Measurements from ENCODE around the gene ORC1.

Gene ORC1

DNA sequence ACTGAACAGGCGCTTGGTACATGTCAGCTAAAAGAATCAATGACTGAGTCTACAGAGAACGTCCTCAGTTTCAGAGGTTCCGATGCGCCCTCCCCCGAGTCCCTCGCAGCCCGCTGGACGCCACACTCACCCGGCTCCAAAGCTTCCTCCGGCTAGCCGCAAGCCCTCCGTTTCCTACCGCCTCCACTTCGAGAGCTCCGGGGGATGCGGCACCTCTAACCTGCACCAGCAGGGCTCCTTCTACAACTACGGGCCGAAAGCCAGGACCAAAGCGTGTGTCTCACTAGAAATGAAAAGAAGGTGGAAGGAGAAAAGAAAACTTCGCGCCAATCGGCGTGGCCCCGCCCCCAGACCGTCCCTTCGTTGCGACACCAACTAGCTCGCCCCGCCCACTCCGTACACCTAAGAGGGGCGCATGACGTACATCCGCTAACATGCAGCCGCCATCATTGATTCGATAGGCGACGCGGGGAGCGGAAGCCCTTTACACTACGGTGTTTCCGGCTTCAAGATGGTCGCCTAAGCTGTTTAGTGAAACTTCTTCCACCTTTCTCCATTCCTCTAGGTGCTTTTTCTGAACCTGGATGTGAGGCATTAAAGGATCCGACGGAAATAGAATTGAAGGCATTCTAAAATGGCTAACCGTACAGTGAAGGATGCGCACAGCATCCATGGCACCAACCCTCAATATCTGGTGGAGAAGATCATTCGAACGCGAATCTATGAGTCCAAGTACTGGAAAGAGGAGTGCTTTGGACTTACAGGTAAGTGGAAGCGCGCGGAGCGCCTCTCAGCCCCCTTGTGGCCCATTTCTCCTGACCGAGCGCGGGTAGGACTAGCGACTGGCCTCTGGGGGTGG is at the start of gene ORC1, which contains the start of gene PRPF38A:
Gene ORC1 (minus strand): TSS at position 308 of the 859 bp plus-strand sequence. CDS start 2,200 bp downstream, outside the sequence.
Gene PRPF38A (plus strand): TSS at position 487 of the 859 bp plus-strand sequence. CDS start 148 bp downstream, at position 635.
- peak within 1 kb of the TSS; percentile 82 for H3K4me3 ChIP-seq (ENCODE audit: low read depth, low read length)
- DNase-seq (ENCODE audit: low read depth), result peak; percentile 94
- TF ChIP-seq, protein P1, sequence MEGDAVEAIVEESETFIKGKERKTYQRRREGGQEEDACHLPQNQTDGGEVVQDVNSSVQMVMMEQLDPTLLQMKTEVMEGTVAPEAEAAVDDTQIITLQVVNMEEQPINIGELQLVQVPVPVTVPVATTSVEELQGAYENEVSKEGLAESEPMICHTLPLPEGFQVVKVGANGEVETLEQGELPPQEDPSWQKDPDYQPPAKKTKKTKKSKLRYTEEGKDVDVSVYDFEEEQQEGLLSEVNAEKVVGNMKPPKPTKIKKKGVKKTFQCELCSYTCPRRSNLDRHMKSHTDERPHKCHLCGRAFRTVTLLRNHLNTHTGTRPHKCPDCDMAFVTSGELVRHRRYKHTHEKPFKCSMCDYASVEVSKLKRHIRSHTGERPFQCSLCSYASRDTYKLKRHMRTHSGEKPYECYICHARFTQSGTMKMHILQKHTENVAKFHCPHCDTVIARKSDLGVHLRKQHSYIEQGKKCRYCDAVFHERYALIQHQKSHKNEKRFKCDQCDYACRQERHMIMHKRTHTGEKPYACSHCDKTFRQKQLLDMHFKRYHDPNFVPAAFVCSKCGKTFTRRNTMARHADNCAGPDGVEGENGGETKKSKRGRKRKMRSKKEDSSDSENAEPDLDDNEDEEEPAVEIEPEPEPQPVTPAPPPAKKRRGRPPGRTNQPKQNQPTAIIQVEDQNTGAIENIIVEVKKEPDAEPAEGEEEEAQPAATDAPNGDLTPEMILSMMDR (IDR thresholded peaks at IDR 0.05; ENCODE audit: control insufficient read depth, extremely low read depth, insufficient read depth), result peak; percentile 50

DNA sequence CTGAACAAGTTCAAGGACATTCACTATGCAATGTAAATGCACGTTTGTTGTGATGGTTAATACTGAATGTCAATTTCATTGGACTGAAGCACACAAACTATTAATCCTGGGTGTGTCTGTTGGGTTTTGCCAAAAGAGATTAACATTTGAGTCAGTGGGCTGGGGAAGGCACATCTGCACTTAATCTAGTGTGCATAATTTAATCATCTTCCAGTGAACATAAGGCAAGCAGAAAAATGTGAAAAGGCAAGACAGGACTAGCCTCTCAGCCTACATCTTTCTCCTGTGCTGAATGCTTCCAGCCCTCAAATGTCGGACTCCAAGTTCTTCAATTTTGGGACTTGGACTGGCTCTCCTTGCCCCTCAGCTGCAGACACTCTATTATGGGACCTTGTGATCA is 40.2 kb upstream of the ORC1 start:
- TF ChIP-seq, protein P1 (IDR thresholded peaks at IDR 0.05; ENCODE audit: control insufficient read depth, extremely low read depth, insufficient read depth), result no peak
- H3K4me3 ChIP-seq (ENCODE audit: low read depth, low read length), result no peak overlapping the region
- no peak for DNase-seq (ENCODE audit: low read depth)

DNA sequence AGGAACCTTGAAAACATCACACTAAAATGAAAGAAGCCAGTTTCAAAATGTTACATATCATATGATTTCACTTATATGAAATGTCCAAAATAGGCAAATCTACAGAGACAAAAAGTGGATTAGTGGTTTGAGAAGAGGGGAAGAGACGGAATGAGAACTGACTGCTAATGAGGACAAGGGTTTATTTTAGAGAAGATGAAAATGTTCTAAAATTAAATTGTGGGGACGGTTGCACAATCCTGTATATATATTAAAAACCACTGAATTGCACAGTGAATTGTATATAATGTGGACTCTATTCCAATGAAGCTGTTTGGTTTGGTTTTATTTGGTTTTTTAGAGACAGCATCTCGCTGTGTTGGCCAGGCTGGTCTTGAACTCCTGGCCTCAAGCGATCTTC is 35.8 kb upstream of the ORC1 start:
- DNase-seq (ENCODE audit: low read depth), result no peak
- no peak overlapping the region for H3K4me3 ChIP-seq (ENCODE audit: low read depth, low read length)
- TF ChIP-seq, protein P1 (IDR thresholded peaks at IDR 0.05; ENCODE audit: control insufficient read depth, extremely low read depth, insufficient read depth), result no peak

DNA sequence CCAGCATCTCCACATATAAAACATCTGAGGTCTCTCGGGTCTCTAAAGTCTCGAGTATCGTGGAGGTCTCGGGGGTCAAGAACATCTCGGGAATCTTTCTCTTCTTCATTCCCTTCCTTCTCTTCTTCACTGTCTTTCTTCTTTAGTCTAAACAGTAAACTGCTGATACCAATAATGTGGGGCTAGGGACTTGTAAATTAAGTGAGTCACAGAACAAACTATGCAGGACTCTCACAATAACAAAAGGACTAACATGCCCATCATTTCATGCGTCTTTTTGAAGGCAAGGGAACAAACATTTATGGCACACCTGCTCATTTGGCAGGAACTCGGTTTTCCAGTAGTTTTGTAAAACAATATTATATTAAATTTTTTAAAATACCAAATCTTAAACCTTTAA is 32.6 kb upstream of the ORC1 start:
- no peak overlapping the region for H3K4me3 ChIP-seq (ENCODE audit: low read depth, low read length)
- TF ChIP-seq, protein P1 (IDR thresholded peaks at IDR 0.05; ENCODE audit: control insufficient read depth, extremely low read depth, insufficient read depth), result no peak
- no peak for DNase-seq (ENCODE audit: low read depth)

DNA sequence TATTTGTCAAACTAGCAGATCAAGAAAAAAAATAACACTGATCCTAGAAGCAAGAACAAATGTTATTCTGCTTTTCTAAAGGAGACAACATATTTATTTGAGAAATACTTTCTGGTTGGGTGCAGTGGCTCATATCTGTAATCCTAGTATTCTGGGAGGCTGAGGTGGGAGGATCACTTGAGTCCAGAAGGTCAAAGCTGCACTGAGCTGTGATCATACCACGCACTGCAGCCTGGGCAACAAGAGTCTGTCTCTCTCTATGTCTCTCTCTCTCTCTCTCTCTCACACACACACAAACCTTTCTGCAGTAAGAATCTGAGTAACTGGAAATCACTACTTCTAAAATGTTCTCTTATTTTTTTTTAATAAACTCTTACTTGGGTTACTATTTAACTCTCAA is 31.4 kb upstream of the ORC1 start:
- TF ChIP-seq, protein P1 (IDR thresholded peaks at IDR 0.05; ENCODE audit: control insufficient read depth, extremely low read depth, insufficient read depth), result no peak
- no peak for DNase-seq (ENCODE audit: low read depth)
- H3K4me3 ChIP-seq (ENCODE audit: low read depth, low read length), result no peak overlapping the region

DNA sequence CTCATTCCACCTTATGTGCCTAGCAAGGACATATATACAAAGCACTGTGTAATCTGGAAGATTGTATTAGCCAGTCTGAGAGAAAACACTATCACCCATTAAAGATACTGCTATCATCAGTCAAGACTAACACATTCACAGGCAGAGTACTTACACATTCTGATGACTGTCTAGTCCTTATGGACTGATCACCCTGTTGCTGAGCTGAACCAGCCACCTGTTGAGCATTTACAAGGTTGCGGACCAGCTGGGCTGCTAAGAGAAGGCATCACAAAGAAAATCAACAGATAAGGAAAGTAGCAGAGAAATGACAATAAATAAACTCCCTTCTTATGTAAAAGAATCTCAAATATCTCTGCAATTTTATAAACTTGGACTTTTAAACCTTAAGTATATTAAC is 31.0 kb upstream of the ORC1 start:
- DNase-seq (ENCODE audit: low read depth), result no peak
- no peak overlapping the region for H3K4me3 ChIP-seq (ENCODE audit: low read depth, low read length)
- TF ChIP-seq, protein P1 (IDR thresholded peaks at IDR 0.05; ENCODE audit: control insufficient read depth, extremely low read depth, insufficient read depth), result no peak
